SK-N-SH treated with all-trans-retinoic acid at 6 μM for 48 hours (cell line): ENCODE measurements around the gene PARVB.

ENCODE experiments used
- ATAC-seq: fragments of 200-7000 bp; cut with Tn5 transposase; 3 replicates; pipeline ENCODE4 v1.9.1; 2020; ENCODE audit warnings: mild to moderate bottlenecking, moderate library complexity
- BACH2 ChIP-seq: fragments of 250-450 bp; sonication (Bioruptor Pico); IDR thresholded peaks from 2 replicates; pipeline ENCODE4 v1.9.0; 2021; ENCODE audit warnings: mild to moderate bottlenecking, borderline replicate concordance
- CSDC2 ChIP-seq: fragments of 250-450 bp; sonication (Bioruptor Pico); IDR thresholded peaks from 2 replicates; pipeline ENCODE4 v1.5.0; 2020; ENCODE audit warnings: mild to moderate bottlenecking, moderate library complexity
- ESRRG ChIP-seq: fragments of 250-450 bp; sonication (Bioruptor Pico); IDR thresholded peaks from 2 replicates; pipeline ENCODE4 v1.6.1; 2021; ENCODE audit warnings: mild to moderate bottlenecking
- GLIS3 ChIP-seq: fragments of 250-450 bp; sonication (Bioruptor Pico); IDR thresholded peaks from 2 replicates; pipeline ENCODE4 v1.5.0; 2020; ENCODE audit warnings: mild to moderate bottlenecking, moderate library complexity
- ISL1 ChIP-seq: fragments of 250-450 bp; sonication (Bioruptor Pico); IDR thresholded peaks from 2 replicates; pipeline ENCODE4 v2.1.2; 2022; ENCODE audit warnings: mild to moderate bottlenecking, moderate library complexity
- OSR1 ChIP-seq: fragments of 250-450 bp; sonication (Bioruptor Pico); IDR thresholded peaks from 2 replicates; pipeline ENCODE4 v1.8.0; 2022; ENCODE audit warnings: moderate library complexity, mild to moderate bottlenecking, inconsistent platforms
- PPARA ChIP-seq: fragments of 250-450 bp; sonication (Bioruptor Pico); IDR thresholded peaks from 2 replicates; pipeline ENCODE4 v1.5.0; 2020; ENCODE audit warnings: mild to moderate bottlenecking, borderline replicate concordance
- RARB ChIP-seq: fragments of 250-450 bp; sonication (Bioruptor Pico); IDR thresholded peaks from 2 replicates; pipeline ENCODE4 v1.8.0; 2021; ENCODE audit warnings: mild to moderate bottlenecking, moderate library complexity
- SNAI2 ChIP-seq: fragments of 250-450 bp; sonication (Bioruptor Pico); IDR thresholded peaks from 2 replicates; pipeline ENCODE4 v1.5.0; 2020; ENCODE audit warnings: mild to moderate bottlenecking, moderate library complexity
- TOX ChIP-seq: fragments of 250-450 bp; sonication (Bioruptor Pico); IDR thresholded peaks from 2 replicates; pipeline ENCODE4 v1.8.0; 2021; ENCODE audit warnings: mild to moderate bottlenecking, moderate library complexity, borderline replicate concordance
- ZC3H10 ChIP-seq: fragments of 250-450 bp; sonication (Bioruptor Pico); IDR thresholded peaks from 2 replicates; pipeline ENCODE4 v1.5.1; 2021; ENCODE audit warnings: mild to moderate bottlenecking, moderate library complexity
- ZFP30 ChIP-seq: fragments of 450-650 bp; formaldehyde crosslinking; IDR thresholded peaks from 2 replicates; pipeline ENCODE4 v1.5.0; 2022; ENCODE audit warnings: mild to moderate bottlenecking, moderate library complexity
- ZNF565 ChIP-seq: fragments of 450-650 bp; formaldehyde crosslinking; conservative IDR thresholded peaks from 2 replicates; pipeline ENCODE4 v1.5.0; 2020; ENCODE audit warnings: low read depth, mild to moderate bottlenecking, moderate library complexity
- ZNF70 ChIP-seq: fragments of 450-650 bp; formaldehyde crosslinking; IDR thresholded peaks from 2 replicates; pipeline ENCODE4 v1.5.0; 2020; ENCODE audit warnings: mild to moderate bottlenecking, moderate library complexity
- ZNF8 ChIP-seq: fragments of 450-650 bp; formaldehyde crosslinking; IDR thresholded peaks from 2 replicates; pipeline ENCODE4 v1.5.0; 2020; ENCODE audit warnings: mild to moderate bottlenecking, moderate library complexity
- TF ChIP-seq, protein P1 (sequence below): fragments of 250-450 bp; sonication (Bioruptor Pico); IDR thresholded peaks from 2 replicates; pipeline ENCODE4 v1.8.0; 2020; ENCODE audit warnings: mild to moderate bottlenecking, moderate library complexity, borderline replicate concordance
- TF ChIP-seq, protein P2 (sequence below): fragments of 250-450 bp; sonication (Bioruptor Pico); IDR thresholded peaks from 2 replicates; pipeline ENCODE4 v1.8.0; 2021; ENCODE audit warnings: low read depth, mild to moderate bottlenecking, moderate library complexity, borderline replicate concordance
- TF ChIP-seq, protein P3 (sequence below): fragments of 250-450 bp; sonication (Bioruptor Pico); IDR thresholded peaks from 2 replicates; pipeline ENCODE4 v1.5.1; 2020; ENCODE audit warnings: low read depth, mild to moderate bottlenecking, moderate library complexity
- TF ChIP-seq, protein P4 (sequence below): fragments of 250-450 bp; sonication (Bioruptor Pico); IDR thresholded peaks from 2 replicates; pipeline ENCODE4 v1.5.1; 2021; ENCODE audit warnings: mild to moderate bottlenecking, moderate library complexity
- TF ChIP-seq, protein P5 (sequence below): fragments of 250-450 bp; sonication (Bioruptor Pico); IDR thresholded peaks from 2 replicates; pipeline ENCODE4 v1.5.0; 2020; ENCODE audit warnings: mild to moderate bottlenecking, moderate library complexity

Gene PARVB

DNA sequence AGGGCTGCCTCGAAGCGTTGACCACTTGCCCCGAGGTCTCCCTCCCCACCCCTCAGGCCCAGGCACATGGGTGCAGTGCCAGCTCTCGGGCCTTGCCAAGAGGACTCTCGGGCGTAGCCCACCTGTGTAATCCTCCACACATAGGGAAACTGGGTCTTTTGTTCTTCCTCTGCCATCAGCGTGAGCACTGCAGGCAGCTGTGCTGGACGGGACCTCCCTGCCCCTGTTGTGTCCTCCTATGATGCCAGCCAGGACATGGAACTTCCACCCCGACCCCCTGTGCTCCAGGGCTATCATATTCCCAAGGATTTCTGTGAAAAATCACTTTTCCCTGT lies 66.4 kb downstream of the PARVB start:
- TF ChIP-seq ZC3H10 (CRISPR knock-in tag): no peak
- TF ChIP-seq ZFP30 (CRISPR knock-in tag): no peak
- TF ChIP-seq ZNF565: no peak
- no peak for TF ChIP-seq TOX (CRISPR knock-in tag)
- TF ChIP-seq GLIS3: no peak
- TF ChIP-seq ISL1 (CRISPR knock-in tag): no peak
- no peak for TF ChIP-seq CSDC2 (CRISPR knock-in tag)
- TF ChIP-seq ZNF70 (CRISPR knock-in tag): no peak
- TF ChIP-seq BACH2: no peak
- no peak for TF ChIP-seq ZNF8 (CRISPR knock-in tag)
- no peak for TF ChIP-seq ESRRG (CRISPR knock-in tag)
- TF ChIP-seq, protein P1, sequence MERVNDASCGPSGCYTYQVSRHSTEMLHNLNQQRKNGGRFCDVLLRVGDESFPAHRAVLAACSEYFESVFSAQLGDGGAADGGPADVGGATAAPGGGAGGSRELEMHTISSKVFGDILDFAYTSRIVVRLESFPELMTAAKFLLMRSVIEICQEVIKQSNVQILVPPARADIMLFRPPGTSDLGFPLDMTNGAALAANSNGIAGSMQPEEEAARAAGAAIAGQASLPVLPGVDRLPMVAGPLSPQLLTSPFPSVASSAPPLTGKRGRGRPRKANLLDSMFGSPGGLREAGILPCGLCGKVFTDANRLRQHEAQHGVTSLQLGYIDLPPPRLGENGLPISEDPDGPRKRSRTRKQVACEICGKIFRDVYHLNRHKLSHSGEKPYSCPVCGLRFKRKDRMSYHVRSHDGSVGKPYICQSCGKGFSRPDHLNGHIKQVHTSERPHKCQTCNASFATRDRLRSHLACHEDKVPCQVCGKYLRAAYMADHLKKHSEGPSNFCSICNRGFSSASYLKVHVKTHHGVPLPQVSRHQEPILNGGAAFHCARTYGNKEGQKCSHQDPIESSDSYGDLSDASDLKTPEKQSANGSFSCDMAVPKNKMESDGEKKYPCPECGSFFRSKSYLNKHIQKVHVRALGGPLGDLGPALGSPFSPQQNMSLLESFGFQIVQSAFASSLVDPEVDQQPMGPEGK (CRISPR knock-in tag): no peak
- TF ChIP-seq OSR1 (CRISPR knock-in tag): no peak
- TF ChIP-seq, protein P2, sequence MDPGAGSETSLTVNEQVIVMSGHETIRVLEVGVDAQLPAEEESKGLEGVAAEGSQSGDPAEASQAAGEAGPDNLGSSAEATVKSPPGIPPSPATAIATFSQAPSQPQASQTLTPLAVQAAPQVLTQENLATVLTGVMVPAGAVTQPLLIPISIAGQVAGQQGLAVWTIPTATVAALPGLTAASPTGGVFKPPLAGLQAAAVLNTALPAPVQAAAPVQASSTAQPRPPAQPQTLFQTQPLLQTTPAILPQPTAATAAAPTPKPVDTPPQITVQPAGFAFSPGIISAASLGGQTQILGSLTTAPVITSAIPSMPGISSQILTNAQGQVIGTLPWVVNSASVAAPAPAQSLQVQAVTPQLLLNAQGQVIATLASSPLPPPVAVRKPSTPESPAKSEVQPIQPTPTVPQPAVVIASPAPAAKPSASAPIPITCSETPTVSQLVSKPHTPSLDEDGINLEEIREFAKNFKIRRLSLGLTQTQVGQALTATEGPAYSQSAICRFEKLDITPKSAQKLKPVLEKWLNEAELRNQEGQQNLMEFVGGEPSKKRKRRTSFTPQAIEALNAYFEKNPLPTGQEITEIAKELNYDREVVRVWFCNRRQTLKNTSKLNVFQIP (CRISPR knock-in tag): no peak
- TF ChIP-seq SNAI2 (CRISPR knock-in tag): no peak
- no peak for TF ChIP-seq PPARA (CRISPR knock-in tag)
- TF ChIP-seq, protein P3, sequence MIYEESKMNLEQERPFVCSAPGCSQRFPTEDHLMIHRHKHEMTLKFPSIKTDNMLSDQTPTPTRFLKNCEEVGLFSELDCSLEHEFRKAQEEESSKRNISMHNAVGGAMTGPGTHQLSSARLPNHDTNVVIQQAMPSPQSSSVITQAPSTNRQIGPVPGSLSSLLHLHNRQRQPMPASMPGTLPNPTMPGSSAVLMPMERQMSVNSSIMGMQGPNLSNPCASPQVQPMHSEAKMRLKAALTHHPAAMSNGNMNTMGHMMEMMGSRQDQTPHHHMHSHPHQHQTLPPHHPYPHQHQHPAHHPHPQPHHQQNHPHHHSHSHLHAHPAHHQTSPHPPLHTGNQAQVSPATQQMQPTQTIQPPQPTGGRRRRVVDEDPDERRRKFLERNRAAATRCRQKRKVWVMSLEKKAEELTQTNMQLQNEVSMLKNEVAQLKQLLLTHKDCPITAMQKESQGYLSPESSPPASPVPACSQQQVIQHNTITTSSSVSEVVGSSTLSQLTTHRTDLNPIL (CRISPR knock-in tag): no peak
- no peak for ATAC-seq

DNA sequence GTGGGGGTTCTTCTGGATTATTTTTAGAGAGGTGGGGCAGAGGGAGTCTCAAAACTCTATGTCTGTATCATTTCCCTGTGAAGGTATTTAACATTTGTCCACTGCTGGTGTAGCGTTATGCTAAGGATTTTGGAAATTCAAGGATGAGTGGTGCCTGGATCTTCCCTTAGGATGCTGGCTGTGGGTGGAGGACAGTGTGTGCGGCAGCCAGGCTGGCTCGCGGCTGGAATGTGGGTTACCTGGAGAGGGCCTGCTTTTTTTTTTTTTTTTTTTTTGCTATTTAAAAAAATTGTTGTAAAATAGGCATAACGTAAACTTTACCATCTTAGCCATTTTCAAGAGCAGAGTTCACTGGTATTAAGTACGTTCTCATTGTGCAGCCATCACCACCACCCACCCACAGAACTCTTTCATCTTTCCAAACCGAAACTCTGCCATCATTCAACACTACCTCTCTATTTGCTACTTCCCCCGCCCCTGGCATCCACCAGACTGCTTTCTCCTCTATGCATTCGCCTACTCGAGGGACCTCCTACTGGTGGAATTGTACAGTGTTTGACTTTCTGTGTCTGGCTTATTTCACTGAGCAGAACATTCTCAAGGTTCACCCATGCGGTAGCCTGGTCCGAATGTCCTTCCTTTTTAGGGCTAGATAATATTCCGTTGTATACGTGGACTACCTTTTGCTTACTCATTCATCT lies 67.1 kb downstream of the PARVB start:
- peak; percentile 77 for ATAC-seq
- TF ChIP-seq ZNF565 (no peak), TOX (CRISPR knock-in tag) (no peak), CSDC2 (CRISPR knock-in tag) (no peak), GLIS3 (no peak), PPARA (CRISPR knock-in tag) (no peak), ISL1 (CRISPR knock-in tag) (no peak), ZC3H10 (CRISPR knock-in tag) (no peak), ZNF70 (CRISPR knock-in tag) (no peak), RARB (CRISPR knock-in tag) (no peak), ZFP30 (CRISPR knock-in tag) (no peak), OSR1 (CRISPR knock-in tag) (no peak), BACH2 (no peak), ZNF8 (CRISPR knock-in tag) (no peak)
- TF ChIP-seq, protein P2 (CRISPR knock-in tag): no peak
- TF ChIP-seq, protein P4, sequence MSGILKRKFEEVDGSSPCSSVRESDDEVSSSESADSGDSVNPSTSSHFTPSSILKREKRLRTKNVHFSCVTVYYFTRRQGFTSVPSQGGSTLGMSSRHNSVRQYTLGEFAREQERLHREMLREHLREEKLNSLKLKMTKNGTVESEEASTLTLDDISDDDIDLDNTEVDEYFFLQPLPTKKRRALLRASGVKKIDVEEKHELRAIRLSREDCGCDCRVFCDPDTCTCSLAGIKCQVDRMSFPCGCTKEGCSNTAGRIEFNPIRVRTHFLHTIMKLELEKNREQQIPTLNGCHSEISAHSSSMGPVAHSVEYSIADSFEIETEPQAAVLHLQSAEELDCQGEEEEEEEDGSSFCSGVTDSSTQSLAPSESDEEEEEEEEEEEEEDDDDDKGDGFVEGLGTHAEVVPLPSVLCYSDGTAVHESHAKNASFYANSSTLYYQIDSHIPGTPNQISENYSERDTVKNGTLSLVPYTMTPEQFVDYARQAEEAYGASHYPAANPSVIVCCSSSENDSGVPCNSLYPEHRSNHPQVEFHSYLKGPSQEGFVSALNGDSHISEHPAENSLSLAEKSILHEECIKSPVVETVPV: no peak
- TF ChIP-seq, protein P5, sequence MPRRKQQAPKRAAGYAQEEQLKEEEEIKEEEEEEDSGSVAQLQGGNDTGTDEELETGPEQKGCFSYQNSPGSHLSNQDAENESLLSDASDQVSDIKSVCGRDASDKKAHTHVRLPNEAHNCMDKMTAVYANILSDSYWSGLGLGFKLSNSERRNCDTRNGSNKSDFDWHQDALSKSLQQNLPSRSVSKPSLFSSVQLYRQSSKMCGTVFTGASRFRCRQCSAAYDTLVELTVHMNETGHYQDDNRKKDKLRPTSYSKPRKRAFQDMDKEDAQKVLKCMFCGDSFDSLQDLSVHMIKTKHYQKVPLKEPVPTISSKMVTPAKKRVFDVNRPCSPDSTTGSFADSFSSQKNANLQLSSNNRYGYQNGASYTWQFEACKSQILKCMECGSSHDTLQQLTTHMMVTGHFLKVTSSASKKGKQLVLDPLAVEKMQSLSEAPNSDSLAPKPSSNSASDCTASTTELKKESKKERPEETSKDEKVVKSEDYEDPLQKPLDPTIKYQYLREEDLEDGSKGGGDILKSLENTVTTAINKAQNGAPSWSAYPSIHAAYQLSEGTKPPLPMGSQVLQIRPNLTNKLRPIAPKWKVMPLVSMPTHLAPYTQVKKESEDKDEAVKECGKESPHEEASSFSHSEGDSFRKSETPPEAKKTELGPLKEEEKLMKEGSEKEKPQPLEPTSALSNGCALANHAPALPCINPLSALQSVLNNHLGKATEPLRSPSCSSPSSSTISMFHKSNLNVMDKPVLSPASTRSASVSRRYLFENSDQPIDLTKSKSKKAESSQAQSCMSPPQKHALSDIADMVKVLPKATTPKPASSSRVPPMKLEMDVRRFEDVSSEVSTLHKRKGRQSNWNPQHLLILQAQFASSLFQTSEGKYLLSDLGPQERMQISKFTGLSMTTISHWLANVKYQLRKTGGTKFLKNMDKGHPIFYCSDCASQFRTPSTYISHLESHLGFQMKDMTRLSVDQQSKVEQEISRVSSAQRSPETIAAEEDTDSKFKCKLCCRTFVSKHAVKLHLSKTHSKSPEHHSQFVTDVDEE (CRISPR knock-in tag): no peak
- TF ChIP-seq, protein P1 (CRISPR knock-in tag): no peak
- TF ChIP-seq, all 23 proteins: peak for 0
